ENCODE measurements around the gene STUM.

STUM gene

DNA sequence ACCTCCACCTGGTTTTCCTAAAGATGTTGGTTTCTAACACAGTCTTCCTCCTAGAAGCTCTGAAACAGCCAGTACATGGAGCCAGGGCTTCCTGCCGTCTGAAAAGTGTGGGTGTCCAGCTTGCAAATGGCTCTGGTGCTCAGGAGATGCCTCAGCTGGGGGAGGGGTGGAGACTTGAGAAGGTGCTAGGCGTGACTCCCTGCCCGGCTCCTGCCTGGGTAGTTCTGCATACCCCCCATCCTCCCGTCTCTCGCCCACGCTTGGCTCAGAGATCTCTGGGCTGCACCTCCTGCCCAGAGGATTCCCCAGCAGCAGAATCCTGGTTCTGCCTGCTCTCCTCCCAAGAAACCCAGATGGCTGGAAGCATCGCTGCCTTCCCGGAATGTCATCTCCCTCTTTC is 16.9 kb downstream of the STUM start:
- DNase-seq: no peak

DNA sequence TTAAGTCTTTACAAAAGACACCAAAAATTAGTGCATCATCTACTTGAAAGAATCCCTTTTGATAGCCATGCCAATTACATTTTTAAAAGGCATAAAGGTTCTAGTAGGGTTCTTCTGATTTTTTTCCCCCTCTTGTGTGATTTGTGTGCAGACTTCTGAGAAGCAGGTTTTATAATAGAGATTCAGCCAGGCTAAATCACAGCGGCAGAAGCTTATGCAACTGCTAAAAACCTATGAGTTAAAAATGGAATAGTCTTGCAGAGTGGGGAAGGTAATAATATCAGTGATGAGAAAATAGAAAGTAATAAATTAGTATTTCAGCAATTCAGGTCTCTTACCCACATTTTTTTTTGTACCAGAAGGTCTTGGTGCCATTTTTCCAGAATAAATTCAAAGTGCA is 17.7 kb downstream of the STUM start:
- DNase-seq: no peak

GRCh38 chr1:226566760-226567159 is 18.2 kb downstream of the STUM start:
- no peak for DNase-seq

- no peak for DNase-seq
Observed at GRCh38 chr1:226568077-226568831, 19.7 kb downstream of the STUM start.

GRCh38 chr1:226568975-226569741 is 20.6 kb downstream of the STUM start:
- no peak for DNase-seq

DNA sequence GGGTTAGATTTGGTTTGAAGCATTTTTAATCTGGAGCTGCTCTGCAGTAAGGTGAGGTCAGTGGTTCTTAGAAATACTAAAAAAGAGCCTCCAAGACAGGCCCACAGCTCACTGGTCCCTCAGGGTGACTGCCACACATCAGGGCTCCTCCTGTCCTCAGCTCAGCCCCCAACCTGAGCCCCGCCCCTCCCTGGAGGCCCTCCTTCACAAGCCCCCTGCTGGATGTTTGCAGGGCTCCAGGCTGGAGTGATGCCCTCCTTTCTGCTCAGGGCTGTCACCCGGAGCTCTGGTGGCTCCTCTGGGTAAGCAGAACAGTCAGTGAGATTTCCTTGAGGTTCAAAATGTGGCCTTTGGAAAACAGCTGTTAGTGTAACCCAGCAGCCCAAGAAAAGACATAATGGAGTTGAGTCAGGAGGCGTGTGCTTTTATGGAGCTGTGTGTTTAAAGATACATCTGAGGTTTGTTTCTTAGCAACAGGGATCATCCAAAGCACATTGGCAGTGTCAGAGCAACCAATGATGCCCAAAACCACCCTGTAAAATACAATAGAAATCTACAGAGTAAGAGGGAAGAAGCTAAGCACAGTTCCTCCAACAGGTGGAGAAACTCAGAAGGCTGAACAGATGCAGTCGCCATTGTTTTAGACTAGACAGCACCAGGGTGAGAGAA is 21.4 kb downstream of the STUM start:
- DNase-seq: peak; percentile 52

DNA sequence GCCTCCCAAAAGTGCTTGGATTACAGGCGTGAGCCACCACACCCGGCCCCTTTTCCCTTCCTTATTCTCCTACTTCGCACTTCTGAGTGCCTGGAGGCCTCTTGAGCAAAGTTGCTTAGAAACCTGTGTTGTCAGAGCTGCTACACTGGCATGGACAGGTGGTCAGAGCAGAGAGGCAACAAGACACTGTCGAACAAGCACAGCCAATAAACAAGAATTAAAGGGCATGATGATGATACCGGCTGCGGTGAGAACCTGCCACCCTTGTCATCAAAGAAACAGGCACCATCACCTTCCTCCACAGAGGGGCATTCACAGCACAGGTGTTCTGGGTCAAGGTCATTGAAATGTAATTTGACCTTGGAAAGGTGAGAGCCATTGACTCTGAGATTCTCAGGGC is 23.3 kb downstream of the STUM start:
- no peak for DNase-seq

GRCh38 chr1:226572325-226572726 is 23.8 kb downstream of the STUM start:
- no peak for DNase-seq

DNA sequence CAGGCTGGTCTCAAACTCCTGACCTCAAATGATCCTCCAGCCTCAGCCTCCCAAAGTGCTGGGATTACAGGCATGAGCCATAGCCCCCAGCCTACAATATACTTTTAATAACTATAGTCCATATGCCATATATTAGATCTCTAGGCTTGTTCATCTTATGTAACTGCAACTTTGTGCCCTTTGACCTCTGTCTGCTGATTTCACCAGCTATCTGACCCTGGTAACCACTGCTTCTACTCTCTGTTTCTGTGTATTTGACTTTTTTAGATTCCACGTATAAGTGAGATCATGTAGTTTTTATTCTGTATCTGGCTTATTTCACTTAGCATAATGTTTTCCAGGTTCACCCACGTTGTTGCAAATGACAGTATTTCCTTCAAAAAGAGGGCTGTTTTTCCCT is 25.5 kb downstream of the STUM start:
- no peak for DNase-seq

DNA sequence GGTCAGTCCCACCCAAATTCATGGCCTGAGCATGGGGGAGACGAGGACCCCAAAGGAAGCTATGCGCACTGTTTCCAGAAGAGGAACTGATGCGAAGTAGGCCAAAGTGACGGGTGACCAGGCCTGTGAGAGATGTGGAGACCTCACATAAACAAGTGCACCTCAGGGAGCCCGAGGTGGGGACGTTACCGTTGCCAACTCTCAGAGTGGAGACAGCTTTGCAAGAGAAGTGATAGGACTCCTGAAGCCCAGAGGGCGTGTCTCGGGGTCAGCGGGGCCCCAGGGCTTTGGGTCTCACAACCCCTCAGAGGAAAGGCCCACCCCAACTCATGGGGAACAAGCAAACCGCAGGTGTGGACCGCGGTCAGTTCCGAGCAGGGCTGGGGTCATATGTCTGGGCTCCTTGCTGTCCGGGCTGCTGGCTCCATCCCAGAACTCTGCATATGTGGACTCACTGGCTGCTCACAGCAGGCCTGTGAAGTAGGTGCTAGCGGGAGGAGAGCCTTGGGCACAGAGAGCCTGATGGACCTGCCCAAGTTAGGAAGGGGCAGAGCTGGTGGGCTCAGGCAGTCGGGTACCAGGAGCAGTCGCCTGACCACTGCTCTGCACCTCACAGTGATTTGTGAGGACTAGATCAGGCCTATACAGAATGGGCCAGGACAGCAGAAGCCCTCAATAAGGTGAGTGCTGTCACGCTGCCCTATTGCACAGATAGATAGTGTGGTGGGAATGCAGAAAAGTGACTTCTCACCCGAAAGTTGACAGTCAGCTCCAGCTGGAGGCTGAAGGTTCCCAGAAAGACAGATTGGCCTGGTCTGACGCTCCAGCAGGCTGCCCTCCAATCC is 26.2 kb downstream of the STUM start:
- DNase-seq: no peak

DNA sequence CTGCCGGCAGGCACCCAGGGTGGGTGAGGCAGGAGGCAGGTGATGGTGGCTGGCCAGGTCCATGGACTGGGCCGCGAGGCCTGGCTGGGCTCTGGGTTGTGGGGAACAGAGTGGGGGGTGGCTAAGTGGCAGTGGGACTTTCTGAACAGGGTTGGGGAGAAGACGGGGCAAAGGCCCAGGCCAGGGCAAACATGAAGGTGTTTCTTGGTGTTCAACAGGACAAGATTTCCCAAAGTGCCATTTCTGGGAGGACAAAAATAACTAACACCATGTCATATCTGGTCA is 26.8 kb downstream of the STUM start:
- no peak for DNase-seq

- no peak for DNase-seq
Observed at GRCh38 chr1:226575739-226576378, 27.3 kb downstream of the STUM start.

GRCh38 chr1:226576601-226577000 is 28.0 kb downstream of the STUM start:
- DNase-seq: no peak

DNA sequence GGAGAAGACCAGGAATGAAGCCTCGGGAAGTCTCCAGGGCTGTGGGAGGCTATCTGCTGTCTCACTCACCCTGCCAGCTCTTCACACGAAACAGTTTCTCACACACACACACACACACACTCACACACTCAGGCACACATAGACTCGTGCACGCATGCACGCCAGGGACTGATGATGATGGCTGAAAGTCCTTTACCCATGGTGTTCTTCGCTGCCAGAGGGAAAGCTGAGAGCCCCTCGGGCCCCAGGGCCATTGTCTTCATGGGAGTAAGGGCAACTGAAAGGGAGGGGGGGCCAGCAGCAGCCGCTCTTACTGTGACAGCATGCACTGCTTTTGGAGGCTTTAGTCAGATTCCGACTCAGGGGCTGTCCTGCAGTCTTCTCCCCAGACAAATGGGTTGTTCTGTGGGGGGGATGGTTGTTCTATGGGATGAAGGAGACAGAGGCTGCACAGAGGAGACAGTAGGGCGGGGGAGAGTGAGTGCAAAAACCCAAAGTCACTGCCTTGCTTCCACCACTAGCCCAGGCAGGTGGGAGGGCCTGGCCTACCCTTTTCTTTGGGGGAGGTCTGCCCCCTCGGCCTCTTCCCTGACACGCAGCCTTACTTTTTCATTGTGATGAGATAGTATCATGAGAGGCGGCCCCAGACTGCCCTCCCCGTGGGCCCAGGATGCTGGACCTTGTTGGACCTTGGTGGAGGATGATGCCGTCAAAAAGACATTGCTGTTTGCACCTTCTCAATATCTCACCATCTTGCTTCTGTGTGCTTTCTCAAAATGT is 29.0 kb downstream of the STUM start:
- DNase-seq: no peak

GRCh38 chr1:226578946-226579578 is 30.5 kb downstream of the STUM start:
- DNase-seq: no peak

- no peak for DNase-seq
Observed at GRCh38 chr1:226579781-226580323, 31.3 kb downstream of the STUM start.

GRCh38 chr1:226580625-226581270 is 32.2 kb downstream of the STUM start:
- no peak for DNase-seq

GRCh38 chr1:226581650-226582330 is 33.2 kb downstream of the STUM start:
- no peak for DNase-seq

GRCh38 chr1:226582966-226583365 is 34.4 kb downstream of the STUM start:
- DNase-seq: no peak

DNA sequence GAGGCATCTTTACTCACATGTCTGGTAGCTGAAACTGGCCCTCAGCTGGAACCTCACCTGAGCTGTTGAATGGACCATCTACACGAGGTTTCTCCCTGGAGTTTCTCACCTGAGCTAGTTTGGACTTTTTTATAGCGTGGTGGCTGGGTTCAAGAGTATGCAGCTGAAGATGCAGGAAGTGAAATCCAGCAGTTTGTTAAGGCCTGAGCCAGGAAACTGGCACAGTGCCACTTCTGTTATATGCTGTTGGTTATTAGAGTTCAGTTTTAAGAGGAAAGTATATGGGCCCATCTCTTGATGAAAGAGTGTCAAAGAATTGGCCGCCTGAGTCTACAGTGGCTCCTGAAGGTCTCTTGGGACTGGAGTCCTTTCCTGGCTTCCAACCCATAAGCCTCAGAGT is 35.6 kb downstream of the STUM start:
- no peak for DNase-seq
